ENCODE results near the gene MMP7.

MMP7 gene

GRCh38 chr11:102530558-102530957 is at the start of gene MMP7:
TSS of gene MMP7 (minus strand) at chr11:102530747. CDS start at chr11:102530700, 47 bp downstream.
- DNase-seq, result no peak

DNA sequence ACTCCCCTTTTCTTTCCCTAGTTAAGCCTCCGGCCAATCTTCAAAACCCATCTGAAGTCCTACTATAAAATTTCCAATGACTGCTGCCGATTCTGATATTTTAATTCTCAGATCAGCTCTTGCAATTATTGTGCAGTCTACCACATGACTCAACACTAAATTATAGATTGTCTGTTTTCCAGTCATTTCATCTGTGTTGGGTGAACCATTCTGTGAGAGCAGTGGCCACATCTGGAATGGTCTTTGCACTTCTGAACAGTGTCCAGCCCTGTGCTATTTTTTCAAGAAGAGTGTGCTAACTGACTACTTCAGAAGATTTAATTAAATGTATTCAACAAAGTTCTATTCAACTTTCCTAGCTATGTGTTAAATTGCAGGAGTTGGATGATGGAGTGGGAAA is 47.2 kb upstream of the MMP7 start:
- DNase-seq, result no peak

DNA sequence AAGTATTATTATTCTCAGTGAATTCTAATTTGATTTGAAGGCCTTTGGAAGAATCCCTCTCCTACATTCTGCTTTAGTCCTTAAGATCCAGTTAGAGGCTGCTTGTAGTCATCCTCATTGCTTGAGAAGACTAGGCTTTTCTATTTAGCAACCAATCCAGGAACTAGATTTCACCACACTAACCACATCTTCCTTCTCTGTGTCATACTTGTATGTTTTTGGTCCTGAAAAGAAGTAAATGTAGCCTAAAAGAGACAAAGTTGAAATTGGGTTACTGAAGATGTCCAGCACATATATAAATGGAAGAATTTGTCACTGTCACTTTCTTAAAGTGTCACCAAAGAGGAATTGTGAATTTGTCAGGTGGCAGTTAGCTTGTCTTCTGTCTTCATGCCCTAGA is 46.6 kb upstream of the MMP7 start:
- DNase-seq, result no peak

GRCh38 chr11:102576350-102576749 is 45.8 kb upstream of the MMP7 start:
- no peak for DNase-seq

DNA sequence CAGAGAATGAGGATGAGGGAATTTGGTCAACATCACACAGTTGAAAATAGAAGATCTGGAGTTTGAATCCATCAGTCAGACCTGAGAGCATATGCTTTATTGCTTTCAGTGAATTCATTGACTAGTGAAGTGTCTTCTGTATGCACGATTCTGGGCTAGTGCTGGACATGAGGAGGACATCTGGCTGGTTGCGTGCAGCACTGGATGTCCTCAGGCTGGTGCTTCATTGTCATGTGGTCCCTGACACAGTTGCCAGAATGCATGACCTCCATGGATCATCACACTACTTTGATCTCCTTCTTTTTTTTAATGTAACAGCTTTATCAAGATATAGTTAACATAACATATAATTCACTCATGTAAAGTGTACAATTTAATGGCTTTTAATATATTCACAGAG is 44.5 kb upstream of the MMP7 start:
- DNase-seq, result no peak

DNA sequence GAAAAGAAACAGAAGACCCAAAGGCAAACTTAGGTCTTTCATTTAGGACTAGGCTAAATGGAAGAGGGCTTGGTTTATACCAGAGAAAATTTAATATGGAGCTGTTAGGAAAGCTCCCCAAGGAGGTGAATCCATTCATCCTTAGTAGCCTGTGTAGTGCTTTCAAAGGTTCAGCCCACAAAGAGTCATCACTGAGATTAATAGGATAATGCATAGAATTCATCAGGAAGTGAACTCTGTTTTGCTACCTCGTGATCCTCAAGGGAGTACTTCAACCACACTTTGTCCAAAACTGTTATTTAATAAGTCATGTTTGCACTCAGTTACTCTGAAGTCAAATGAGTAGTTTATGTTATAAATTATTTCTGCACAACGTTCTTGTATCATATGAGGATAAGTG is 43.3 kb upstream of the MMP7 start:
- no peak for DNase-seq

DNA sequence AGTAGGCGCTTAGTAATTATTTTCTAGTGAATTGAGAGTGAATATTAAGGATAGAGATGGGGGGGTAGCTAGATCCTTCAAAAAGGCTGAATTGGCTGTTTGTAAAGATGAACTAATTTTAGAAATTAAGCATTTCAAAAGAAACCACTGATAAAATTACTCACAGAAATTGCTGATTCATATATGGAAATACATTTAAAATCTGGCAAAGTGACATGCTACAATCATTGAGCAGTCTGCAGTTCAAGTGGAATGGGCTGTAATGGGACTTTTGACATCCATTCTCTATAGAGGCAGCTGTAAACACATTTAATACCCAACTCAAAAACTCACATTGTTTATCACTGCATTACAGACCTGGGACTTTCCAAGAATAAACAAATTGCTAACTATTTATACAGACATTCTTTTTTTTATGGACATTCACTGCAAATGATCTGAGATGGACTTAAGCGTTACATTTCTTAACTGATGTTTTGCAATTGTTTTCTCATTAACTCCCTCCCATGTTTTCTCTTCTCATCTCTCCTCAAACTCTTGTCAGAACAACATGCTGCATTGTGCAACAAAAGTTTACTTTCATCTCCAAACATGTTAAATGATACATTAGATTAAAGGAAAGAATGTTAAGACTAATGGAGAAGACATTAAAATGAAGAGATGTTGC is 42.1 kb upstream of the MMP7 start:
- DNase-seq, result no peak

DNA sequence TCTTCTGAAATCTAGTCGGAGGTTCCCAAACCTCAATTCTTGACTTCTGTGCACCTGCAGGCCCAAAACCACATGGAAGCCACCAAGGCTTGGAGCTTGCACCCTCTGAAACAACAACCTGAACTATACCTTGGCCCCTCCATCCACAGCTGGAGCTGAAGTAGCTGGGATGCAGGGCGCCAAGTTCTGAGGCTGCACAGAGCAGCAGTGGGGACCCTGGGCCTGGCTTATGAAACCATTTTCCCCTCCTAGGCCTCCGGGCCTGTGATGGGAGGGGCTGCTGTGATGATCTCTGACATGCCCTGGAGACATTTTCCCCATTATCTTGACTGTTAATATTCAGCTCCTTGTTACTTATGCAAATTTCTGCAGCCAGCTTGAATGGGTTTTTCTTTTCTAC is 38.3 kb upstream of the MMP7 start:
- DNase-seq, result no peak

DNA sequence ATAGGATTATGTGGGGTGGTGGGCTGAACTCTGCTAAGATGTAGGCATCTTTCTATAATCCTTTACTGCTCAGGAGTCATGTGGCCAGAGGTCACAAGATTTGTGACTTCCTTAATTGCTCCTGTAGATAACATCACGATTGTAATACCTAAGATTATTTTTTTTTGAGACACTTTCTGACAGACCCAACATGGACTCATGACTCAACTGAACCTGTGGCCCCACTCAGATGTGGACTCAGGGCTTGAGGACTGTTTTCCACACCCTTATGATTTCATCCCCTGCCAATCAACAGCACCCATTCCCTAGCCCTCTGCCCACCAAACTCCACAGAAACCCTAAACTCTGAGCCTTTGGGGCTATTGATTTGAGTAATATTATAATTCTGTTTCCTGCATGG is 35.6 kb upstream of the MMP7 start:
- no peak for DNase-seq

GRCh38 chr11:102564110-102564509 is 33.6 kb upstream of the MMP7 start:
- no peak for DNase-seq

GRCh38 chr11:102561636-102562035 is 31.1 kb upstream of the MMP7 start:
- no peak for DNase-seq

GRCh38 chr11:102560555-102561011 is 30.0 kb upstream of the MMP7 start:
- no peak for DNase-seq

- no peak for DNase-seq
Measured at GRCh38 chr11:102559839-102560238, 29.3 kb upstream of the MMP7 start.

GRCh38 chr11:102555091-102555490 is 24.5 kb upstream of the MMP7 start:
- no peak for DNase-seq

- no peak for DNase-seq
Measured at GRCh38 chr11:102553835-102554282, 23.3 kb upstream of the MMP7 start.

DNA sequence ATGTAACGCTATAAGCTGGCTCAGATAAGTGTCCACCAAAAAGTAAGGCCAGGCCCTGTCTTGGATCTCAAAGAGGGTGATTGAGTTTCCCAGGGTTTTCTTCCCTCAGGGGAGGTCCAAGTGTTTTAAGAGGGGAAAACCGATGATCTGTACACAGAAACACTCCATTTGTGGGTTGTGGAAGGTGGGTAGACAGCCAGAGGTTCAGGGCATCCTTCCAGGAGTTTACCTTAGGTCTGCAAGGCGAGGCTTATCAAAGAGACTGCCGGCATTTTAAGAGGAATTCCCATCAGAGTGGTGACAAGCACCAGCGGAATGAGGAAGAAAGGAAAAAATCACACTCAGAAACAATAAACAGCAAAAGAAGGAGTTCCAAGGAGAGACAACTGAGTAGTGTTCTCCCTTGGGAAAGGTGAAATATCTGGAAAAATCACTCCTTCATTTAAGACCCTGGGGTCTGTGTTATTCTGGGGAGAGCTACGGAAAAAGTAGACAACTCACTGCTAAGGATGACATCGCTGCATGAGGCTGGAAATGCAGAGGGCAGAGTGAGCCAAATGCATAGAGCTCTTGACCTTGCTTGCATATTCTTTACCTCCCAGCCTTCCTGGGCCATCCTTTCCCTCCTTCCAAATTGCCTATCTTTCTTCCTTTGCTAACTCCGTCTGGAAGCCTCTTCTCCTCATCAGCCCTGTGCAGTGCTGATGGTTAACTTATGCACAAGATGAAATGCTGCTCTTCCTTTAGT is 22.1 kb upstream of the MMP7 start:
- DNase-seq, result no peak

DNA sequence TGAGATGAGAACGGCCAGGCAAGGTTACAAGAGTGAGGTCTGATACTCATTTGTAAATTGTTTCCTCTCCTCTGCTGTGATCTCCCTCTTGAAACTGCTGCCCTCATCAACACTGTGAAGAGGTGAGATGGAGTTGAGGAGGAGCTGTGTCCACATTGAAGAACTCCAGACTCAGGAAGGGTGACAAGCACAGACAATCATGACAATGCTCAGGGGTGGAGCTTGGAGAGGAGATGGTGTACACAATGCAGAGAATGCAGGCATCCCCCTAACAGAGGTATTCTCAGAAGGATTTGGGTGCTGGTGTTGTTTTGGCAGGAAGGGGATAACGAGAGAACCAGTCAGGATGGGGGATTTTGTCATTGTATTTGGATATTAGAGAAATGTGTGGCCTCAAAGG is 21.5 kb upstream of the MMP7 start:
- no peak for DNase-seq

DNA sequence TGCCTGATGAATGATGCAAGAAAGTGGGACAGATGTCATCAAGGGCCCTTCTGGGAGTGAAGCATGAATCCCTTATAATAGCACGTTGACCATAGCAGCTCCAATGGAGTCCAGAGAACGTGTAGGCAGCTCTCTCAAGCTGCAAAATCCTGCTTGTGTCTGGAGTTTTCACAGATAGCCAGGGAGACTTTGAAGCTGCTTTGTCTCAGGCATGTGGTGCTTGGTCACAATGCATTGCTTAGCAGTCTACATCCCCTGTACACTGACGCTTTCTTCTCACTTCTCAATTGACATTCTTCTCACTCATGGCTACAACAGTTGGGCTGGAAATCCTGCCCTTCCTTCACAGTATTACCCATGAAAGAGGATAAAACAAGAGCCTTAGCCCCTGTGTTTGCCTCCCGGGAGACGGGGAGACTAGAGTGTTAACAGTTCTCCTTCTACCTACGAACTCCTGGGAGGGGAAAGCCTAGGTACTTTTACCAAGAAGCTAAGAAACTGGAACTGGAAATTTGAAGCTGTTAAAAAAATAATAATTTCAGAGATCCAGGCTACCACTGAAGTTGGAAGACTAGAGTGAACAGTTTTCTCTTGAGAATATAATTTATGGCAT is 20.7 kb upstream of the MMP7 start:
- no peak for DNase-seq

- DNase-seq, result no peak
Measured at GRCh38 chr11:102546923-102547471, 16.4 kb upstream of the MMP7 start.

DNA sequence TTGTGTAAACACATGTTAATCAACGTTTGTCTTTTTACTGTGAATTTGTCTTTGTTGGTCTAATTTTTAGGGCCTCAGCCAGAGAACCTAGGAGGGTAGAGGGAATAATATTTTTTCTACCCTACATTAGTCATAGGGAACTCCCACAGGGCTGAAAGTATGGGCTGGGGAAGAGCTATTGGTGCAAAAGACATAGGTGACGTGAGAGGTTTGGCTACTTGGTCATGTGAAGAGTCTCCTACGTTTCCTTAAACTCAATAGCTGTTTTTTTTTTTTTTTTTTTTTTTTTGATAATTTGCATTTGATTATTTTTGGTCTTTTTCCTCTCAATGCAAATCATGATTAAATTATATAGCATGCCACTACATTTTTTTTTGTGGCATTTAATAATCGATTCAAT is 15.9 kb upstream of the MMP7 start:
- no peak for DNase-seq

DNA sequence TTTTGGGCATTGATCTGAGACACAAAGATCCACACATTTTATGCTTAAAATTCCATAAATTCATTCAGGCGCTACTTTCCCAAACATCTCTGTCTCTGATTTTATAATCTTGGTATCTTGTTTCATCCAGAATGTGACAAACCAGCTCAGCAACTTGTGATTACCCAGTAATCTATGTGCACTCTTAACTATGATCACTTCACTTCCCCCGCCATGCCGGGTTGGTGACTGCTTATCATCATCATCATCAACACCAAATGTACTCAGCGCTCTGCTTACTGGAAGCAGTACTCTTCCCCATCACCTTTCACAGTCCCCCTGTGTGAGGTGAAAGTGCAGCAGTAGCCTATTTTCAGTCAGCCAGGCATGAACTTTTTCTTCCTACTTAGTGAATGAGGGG is 15.2 kb upstream of the MMP7 start:
- DNase-seq, result no peak

- DNase-seq, result no peak
Measured at GRCh38 chr11:102544594-102544993, 14.0 kb upstream of the MMP7 start.

DNA sequence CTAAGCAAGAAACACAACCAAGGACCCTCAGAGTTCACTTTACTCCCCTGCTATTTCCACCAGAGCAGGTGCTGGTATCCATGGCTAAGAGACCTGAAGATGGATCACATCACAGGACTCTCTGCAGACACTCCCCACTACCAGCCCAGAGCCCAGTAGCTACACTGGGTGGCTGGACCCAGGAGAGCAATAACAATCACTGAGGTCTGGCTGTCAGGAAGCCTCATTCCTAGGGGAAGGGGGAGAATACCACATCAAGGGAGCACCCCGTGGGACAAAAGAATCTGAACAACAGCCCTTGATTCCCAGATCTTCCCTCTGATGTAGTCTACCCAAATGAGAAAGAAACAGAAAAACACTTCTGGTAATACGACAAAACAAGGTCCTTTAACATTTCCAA is 9.0 kb upstream of the MMP7 start:
- no peak for DNase-seq

GRCh38 chr11:102538932-102539331 is 8.4 kb upstream of the MMP7 start:
- no peak for DNase-seq
